Measurements from ENCODE around the gene CD163L1.
A peak's percentile ranks its signal among the peaks of the same experiment; 100 is the strongest.
"Not testable (repeated sequence)": the region's sequence is repeated elsewhere in the genome, so short reads cannot be mapped to it uniquely, and the experiment has no call there.

Gene CD163L1

GRCh38 chr12:7444076-7444475, at the start of gene CD163L1:
Gene CD163L1, minus strand, starts transcription at chr12:7444153. Its CDS starts 26 bp downstream, at chr12:7444127.
- no peak for DNase-seq (ENCODE audit: low read depth)

GRCh38 chr12:7493006-7493405, 49.1 kb upstream of the CD163L1 start:
- no peak for DNase-seq (ENCODE audit: low read depth)

- DNase-seq (ENCODE audit: low read depth): no peak
These were observed 42.6 kb upstream of the CD163L1 start for GRCh38 chr12:7486512-7486911.

GRCh38 chr12:7485095-7485494, 41.1 kb upstream of the CD163L1 start:
- DNase-seq (ENCODE audit: low read depth): no peak

GRCh38 chr12:7483343-7483742, 39.4 kb upstream of the CD163L1 start:
- DNase-seq (ENCODE audit: low read depth): no peak

GRCh38 chr12:7479771-7480170, 35.8 kb upstream of the CD163L1 start:
- DNase-seq (ENCODE audit: low read depth): no peak

GRCh38 chr12:7472060-7472459, 28.1 kb upstream of the CD163L1 start:
- no peak for DNase-seq (ENCODE audit: low read depth)

DNA sequence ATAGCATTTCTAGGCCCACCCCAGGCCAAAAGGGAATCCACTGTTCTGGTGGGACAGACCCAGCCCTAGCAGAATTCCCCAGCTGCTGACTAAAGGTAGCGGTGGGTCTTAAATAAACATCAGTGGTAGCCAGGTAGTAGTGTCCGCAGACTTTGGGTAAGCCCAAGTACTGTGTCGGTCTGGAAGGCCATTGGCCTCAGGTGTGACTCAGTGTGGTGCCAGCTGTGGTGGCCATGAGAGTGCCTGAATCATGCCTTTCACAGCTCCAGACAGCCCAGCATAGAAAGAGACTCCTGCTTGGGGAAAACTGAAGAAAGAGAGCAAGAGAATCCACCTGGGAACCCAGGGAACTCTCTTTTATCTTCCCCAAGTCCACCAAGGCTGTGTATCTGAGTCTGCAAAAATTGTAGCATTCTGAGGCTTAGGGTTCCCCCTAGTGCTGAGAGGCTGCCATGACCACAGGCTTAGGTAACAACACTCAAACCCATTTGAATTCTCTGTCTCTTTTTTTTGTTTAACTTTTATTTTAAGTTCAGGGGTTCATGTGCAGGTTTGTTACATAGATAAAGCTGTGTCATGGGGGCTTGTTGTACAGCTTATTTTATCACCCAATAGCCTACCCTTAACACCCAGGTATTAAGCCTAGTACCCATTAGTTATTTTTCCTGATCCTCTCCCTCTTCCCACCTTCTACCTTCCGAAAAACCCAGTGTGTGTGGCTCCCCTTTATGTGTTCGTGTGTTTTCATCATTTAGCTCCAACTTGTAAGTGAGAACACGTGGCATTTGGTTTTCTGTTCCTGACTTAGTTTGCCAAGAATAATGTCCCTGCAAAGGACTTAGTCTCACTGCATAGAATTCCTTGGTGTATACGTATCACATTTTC, 16.7 kb upstream of the CD163L1 start:
- DNase-seq (ENCODE audit: low read depth): no peak

DNA sequence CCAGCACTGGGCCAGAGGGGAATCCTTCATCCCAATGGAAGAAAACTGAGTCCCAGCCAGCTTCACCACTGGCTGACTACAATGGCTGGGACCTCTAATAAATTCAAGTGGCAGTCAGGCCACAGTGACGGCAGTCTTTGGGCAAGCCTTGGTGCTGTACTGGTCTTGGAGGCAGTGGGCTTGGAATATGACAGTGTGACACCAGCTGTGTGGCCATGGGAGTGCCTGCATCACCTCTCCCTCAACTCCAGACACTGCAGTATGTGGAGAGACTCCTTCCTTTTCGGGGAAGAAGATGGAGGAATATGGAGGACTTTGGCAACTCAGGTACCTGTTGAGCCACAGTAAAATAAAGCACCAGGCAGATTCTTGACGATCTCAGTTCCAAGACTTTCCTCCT, 16.0 kb upstream of the CD163L1 start:
- DNase-seq (ENCODE audit: low read depth): no peak

DNA sequence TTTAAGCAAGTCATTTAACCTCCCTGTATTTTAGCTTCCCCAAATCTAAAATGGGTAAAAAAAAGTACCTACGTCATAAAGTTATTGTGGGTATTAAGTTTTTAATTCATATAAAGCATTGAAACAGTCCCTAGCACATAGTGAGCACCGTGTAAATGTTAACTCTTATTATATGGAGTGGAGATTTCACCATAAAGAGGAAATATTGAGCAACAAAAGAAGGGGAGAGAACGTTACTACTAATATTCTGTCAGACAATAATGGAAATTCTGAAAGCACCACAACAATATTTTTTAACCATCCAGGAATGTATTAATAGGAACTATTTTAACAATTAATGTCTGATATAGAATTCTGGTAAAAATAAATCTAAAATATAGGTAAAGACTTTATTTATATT, 7.8 kb upstream of the CD163L1 start:
- no peak for DNase-seq (ENCODE audit: low read depth)

DNA sequence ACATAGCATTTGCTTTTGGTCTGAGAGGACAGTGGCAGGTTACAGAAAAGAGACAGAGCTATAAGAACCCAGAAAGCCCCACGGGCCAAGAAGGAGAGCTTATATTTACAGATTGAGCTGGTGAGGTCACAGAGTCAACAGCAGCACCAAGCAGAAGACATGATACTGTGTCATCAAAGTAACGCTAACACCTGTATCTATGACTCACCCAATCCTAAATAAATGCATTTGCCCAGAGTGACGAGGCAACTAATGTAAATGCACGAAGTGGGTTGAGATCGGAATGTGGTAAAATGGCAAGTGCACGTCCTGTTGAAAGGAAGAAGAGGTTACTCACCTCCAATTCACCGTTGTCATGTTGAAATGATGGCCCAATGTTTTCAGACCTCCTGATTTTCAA, 6.7 kb upstream of the CD163L1 start:
- no peak for DNase-seq (ENCODE audit: low read depth)

DNA sequence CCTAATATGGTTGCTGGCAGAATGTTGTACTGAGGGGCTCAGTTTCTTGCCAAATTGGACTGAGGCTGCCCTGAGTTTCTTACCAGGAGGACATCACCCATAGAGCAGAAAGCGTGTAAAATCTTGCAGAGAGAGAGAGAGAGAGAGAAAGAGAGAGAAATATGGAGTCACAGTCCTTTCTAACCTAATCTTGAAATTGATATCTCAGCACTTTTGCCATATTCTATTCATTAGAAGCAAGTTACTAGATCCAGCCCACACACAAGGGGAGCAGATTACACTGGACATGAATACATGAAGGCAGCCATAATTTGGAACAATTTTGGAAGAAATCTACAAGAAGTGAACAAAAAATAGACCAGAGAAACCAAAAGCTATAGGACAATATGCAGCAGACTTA, 4.1 kb upstream of the CD163L1 start:
- DNase-seq (ENCODE audit: low read depth): no peak

- no peak for DNase-seq (ENCODE audit: low read depth)
These were observed 584 bp upstream of the CD163L1 start for GRCh38 chr12:7444537-7444936.

DNA sequence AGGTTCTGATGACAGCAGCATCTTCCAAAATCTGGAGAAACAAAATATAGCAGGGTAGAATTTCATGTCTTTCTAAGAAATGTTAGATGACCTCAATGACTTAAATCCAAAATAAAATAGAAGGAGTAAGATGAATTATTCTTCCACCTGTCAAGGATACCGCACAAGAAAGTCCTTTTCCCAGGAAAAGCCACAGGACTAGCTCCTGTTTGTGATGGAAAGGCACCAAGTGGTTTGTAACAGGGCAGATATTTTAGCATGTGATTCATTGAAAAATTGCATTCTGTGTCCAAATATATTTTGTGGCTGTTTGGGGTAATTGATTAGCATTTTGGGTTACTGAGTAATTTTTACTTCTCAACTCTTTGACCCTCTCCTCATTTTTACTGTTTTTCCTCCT, 2.7 kb downstream of the CD163L1 start:
- DNase-seq (ENCODE audit: low read depth): no peak

GRCh38 chr12:7439579-7440505, 4.1 kb downstream of the CD163L1 start:
- DNase-seq (ENCODE audit: low read depth): no peak

DNA sequence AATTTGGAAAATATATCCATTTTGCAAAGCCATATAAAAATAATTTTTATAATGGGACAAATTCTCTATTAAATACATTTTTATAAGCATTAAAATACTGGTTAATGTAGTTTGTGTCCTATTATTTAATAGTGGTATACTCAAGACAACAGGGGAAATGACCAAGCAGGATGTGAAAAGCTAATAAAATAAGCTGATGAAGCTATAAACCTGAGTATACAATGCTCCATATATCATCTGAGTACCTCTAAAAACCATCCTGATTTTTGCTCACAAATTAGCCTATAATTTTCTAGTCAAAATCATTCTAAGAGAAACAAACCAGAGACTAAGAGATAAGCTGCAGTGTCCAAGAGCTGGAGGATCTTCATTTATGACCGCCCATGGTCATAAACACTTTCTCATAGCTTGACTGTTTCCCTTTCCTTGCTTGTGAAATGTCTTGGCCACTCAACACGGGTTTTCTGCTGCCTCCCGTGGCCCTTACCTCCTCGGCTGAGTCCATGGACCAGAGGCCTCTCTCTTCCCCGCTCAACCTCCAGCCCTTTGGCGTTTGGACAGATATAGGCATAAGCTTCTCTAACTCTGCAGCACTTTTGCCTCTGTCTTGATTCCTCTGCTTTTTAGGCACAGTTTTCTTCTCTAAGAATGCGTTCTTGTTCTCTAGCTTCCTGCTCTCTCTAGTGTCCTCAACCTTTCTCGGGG, 5.5 kb downstream of the CD163L1 start:
- not testable (repeated sequence) for DNase-seq (ENCODE audit: low read depth)

GRCh38 chr12:7437494-7437893, 6.5 kb downstream of the CD163L1 start:
- not testable (repeated sequence) for DNase-seq (ENCODE audit: low read depth)

- no peak for DNase-seq (ENCODE audit: low read depth)
These were observed 9.3 kb downstream of the CD163L1 start for GRCh38 chr12:7434670-7435069.

- peak; percentile 39 for DNase-seq (ENCODE audit: low read depth)
These were observed 10.6 kb downstream of the CD163L1 start for GRCh38 chr12:7433276-7433822.

DNA sequence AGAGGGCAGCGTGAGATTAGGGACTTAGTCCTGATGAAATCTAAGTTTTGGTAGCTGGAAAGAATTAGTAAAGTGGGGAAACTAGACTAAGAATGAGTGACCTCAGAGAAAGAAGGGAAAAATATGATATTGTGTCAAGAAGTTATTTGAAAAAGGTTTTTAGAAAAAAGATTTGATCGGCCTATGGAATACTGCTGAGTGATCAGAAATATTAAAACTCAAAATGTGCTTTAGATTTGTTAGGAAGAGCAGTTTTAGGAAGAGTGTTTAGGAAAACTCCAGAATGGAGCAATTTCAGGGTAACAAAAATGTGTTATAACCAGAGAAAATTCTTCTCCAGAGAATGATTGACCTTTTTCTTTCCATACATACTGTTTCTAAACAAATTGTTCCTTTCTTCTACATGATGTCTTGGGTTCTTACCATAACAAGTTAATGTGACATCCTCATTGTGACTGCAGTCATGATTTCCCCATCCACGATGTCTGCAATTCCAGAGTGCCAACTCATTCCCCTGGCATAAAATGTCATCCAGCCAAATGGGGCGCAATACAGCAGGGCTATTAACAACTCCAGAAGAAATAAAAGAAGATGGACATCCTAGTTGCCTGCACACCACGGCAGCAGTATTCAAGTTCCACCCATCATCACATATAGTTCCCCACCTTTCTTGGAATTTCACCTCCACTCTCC, 11.8 kb downstream of the CD163L1 start:
- peak; percentile 21 for DNase-seq (ENCODE audit: low read depth)

- DNase-seq (ENCODE audit: low read depth): no peak
These were observed 32.6 kb downstream of the CD163L1 start for GRCh38 chr12:7411343-7411742.
